Activated naive CD4-positive, alpha-beta T cell treated with anti-CD3 and anti-CD28 coated beads, Interleukin-2, amount 50 U/mL, for 72 hours (primary cell): ENCODE results near the gene GPNMB. TPM values are rescaled to one million over a fixed set of nuclear protein-coding genes. Genes with fewer than 3 reads are reported as not detected.
"Not testable (repeated sequence)": the region's sequence is repeated elsewhere in the genome, so short reads cannot be mapped to it uniquely, and the experiment has no call there.

Source experiments
- ATAC-seq, 2 donors: fragments of 150-1000 bp; cut with Tn5 transposase; 2 replicates each; pipeline ENCODE4 v1.10.0; 2021; ENCODE audit warnings: mild to moderate bottlenecking in 2 of 2, moderate library complexity in 2 of 2
- DNase-seq, 2 donors: peaks; one replicate each; pipeline ENCODE4 v3.0.0; 2021 to 2022; ENCODE audit warnings: low spot score in 2 of 2
- H3K27ac Mint-ChIP-seq, 2 donors: one replicate each; pipeline ENCODE4 v1.8.0; 2022; ENCODE audit warnings: mild to moderate bottlenecking in 2 of 2, mixed read lengths in 2 of 2
- H3K36me3 Mint-ChIP-seq, 2 donors: one replicate each; pipeline ENCODE4 v1.8.0; 2022; ENCODE audit warnings: mixed read lengths in 2 of 2
- H3K9me3 Mint-ChIP-seq, 2 donors: one replicate each; pipeline ENCODE4 v1.8.0; 2022; ENCODE audit warnings: mixed read lengths in 2 of 2
- total RNA-seq, 2 donors: library from RNA; stranded (reverse); gene quantifications; one replicate each; pipeline ENCODE4 v1.2.3, GENCODE V29; 2022

Gene GPNMB
- total RNA-seq, result 1 to 10 TPM; 1.8 to 2.4 TPM

GRCh38 chr7:23246555-23246954, at the start of gene GPNMB:
TSS of gene GPNMB (plus strand) at chr7:23246775. CDS start at chr7:23246858, 83 bp downstream.
- DNase-seq, result no peak
- H3K9me3 Mint-ChIP-seq, result peaks cover under 1 to 1% of the 10 kb centered on the region in 2 donors
- no peak within 1 kb of the TSS for H3K27ac Mint-ChIP-seq
- ATAC-seq, result no peak
- peaks cover 5 to 15% of the 10 kb centered on the region in 2 donors for H3K36me3 Mint-ChIP-seq

- ATAC-seq, H3K9me3 Mint-ChIP-seq, DNase-seq: not testable (repeated sequence)
- Mint-ChIP-seq H3K36me3 (peaks cover 6 to 22% of the 10 kb centered on the region in 2 donors), H3K27ac (peak overlapping the region in 1 of 2 donors; percentile 0)
These were observed 48.8 kb upstream of the GPNMB start for GRCh38 chr7:23197745-23198144.

GRCh38 chr7:23200331-23200730, 46.2 kb upstream of the GPNMB start:
- Mint-ChIP-seq H3K36me3 (peaks cover 12 to 30% of the 10 kb centered on the region in 2 donors), H3K9me3 (no peaks in the 10 kb centered on the region), H3K27ac (no peak overlapping the region)
- DNase-seq (no peak), ATAC-seq (no peak)

GRCh38 chr7:23204241-23204640, 42.3 kb upstream of the GPNMB start:
- no peaks in the 10 kb centered on the region for H3K9me3 Mint-ChIP-seq
- DNase-seq, result no peak
- no peak for ATAC-seq
- peaks cover 17 to 29% of the 10 kb centered on the region in 2 donors for H3K36me3 Mint-ChIP-seq
- no peak overlapping the region for H3K27ac Mint-ChIP-seq

GRCh38 chr7:23205577-23205908, 41.0 kb upstream of the GPNMB start:
- peaks cover 11 to 20% of the 10 kb centered on the region in 2 donors for H3K36me3 Mint-ChIP-seq
- no peak for ATAC-seq
- no peaks in the 10 kb centered on the region for H3K9me3 Mint-ChIP-seq
- no peak for DNase-seq
- H3K27ac Mint-ChIP-seq, result no peak overlapping the region

- peak in 1 of 2 donors; percentile 17 for DNase-seq
- peak overlapping the region in 1 of 2 donors; percentile 11 for H3K27ac Mint-ChIP-seq
These were observed 40.4 kb upstream of the GPNMB start for GRCh38 chr7:23205909-23206767.

GRCh38 chr7:23207021-23207420, 39.6 kb upstream of the GPNMB start:
- ATAC-seq (no peak), DNase-seq (no peak)
- Mint-ChIP-seq H3K9me3 (no peaks in the 10 kb centered on the region), H3K27ac (peak overlapping the region in 1 of 2 donors; percentile 11), H3K36me3 (peaks cover 11 to 20% of the 10 kb centered on the region in 2 donors)

More at GRCh38 chr7:23205909-23206767, 40.4 kb upstream of the GPNMB start:
- Mint-ChIP-seq H3K9me3 (no peaks in the 10 kb centered on the region), H3K36me3 (peaks cover 11 to 20% of the 10 kb centered on the region in 2 donors)
- peak; percentile 45 to 80 for ATAC-seq

- ATAC-seq (no peak), DNase-seq (no peak)
- no peaks in the 10 kb centered on the region for H3K9me3 Mint-ChIP-seq
- H3K36me3 Mint-ChIP-seq, result peaks cover 11 to 20% of the 10 kb centered on the region in 2 donors
- H3K27ac Mint-ChIP-seq, result no peak overlapping the region
These were observed 38.7 kb upstream of the GPNMB start for GRCh38 chr7:23207884-23208283.

- no peak for ATAC-seq
- Mint-ChIP-seq H3K9me3 (no peaks in the 10 kb centered on the region), H3K36me3 (peaks cover 7 to 20% of the 10 kb centered on the region in 2 donors), H3K27ac (no peak overlapping the region)
- DNase-seq, result no peak
These were observed 38.3 kb upstream of the GPNMB start for GRCh38 chr7:23208316-23208715.

GRCh38 chr7:23210506-23210905, 36.1 kb upstream of the GPNMB start:
- no peak for DNase-seq
- no peaks in the 10 kb centered on the region for H3K9me3 Mint-ChIP-seq
- H3K27ac Mint-ChIP-seq, result no peak overlapping the region
- peaks cover 2 to 7% of the 10 kb centered on the region in 2 donors for H3K36me3 Mint-ChIP-seq
- ATAC-seq, result no peak

- no peak overlapping the region for H3K27ac Mint-ChIP-seq
- no peak for DNase-seq
- H3K36me3 Mint-ChIP-seq, result peaks cover 0 to 3% of the 10 kb centered on the region in 2 donors
- no peaks in the 10 kb centered on the region for H3K9me3 Mint-ChIP-seq
- no peak for ATAC-seq
These were observed 35.0 kb upstream of the GPNMB start for GRCh38 chr7:23211589-23211988.

- ATAC-seq, result no peak
- no peak for DNase-seq
- H3K9me3 Mint-ChIP-seq, result no peaks in the 10 kb centered on the region
- H3K36me3 Mint-ChIP-seq, result no peaks in the 10 kb centered on the region
- no peak overlapping the region for H3K27ac Mint-ChIP-seq
These were observed 34.2 kb upstream of the GPNMB start for GRCh38 chr7:23212395-23212794.

GRCh38 chr7:23212841-23213240, 33.7 kb upstream of the GPNMB start:
- no peaks in the 10 kb centered on the region for H3K9me3 Mint-ChIP-seq
- no peaks in the 10 kb centered on the region for H3K36me3 Mint-ChIP-seq
- no peak for ATAC-seq
- no peak overlapping the region for H3K27ac Mint-ChIP-seq
- no peak for DNase-seq

- Mint-ChIP-seq H3K9me3 (no peaks in the 10 kb centered on the region), H3K36me3 (no peaks in the 10 kb centered on the region), H3K27ac (no peak overlapping the region)
- DNase-seq, result no peak
- no peak for ATAC-seq
These were observed 32.8 kb upstream of the GPNMB start for GRCh38 chr7:23213755-23214154.

- ATAC-seq (no peak), DNase-seq (no peak)
These were observed 32.2 kb upstream of the GPNMB start for GRCh38 chr7:23214423-23214822.

GRCh38 chr7:23214938-23215337, 31.6 kb upstream of the GPNMB start:
- ATAC-seq (no peak), DNase-seq (no peak)
- H3K9me3 Mint-ChIP-seq, result no peaks in the 10 kb centered on the region

More at GRCh38 chr7:23214423-23214822, 32.2 kb upstream of the GPNMB start:
- H3K9me3 Mint-ChIP-seq, result no peaks in the 10 kb centered on the region
- H3K27ac Mint-ChIP-seq, result no peak overlapping the region
- no peaks in the 10 kb centered on the region for H3K36me3 Mint-ChIP-seq

GRCh38 chr7:23216021-23216420, 30.6 kb upstream of the GPNMB start:
- H3K27ac Mint-ChIP-seq, result no peak overlapping the region
- ATAC-seq (no peak), DNase-seq (no peak)
- no peaks in the 10 kb centered on the region for H3K36me3 Mint-ChIP-seq
- H3K9me3 Mint-ChIP-seq, result no peaks in the 10 kb centered on the region

More at GRCh38 chr7:23214938-23215337, 31.6 kb upstream of the GPNMB start:
- Mint-ChIP-seq H3K36me3 (no peaks in the 10 kb centered on the region), H3K27ac (no peak overlapping the region)

GRCh38 chr7:23218196-23218595, 28.4 kb upstream of the GPNMB start:
- Mint-ChIP-seq H3K9me3 (no peaks in the 10 kb centered on the region), H3K27ac (no peak overlapping the region)

More at GRCh38 chr7:23218196-23218595, 28.4 kb upstream of the GPNMB start:
- DNase-seq, result no peak
- no peak for ATAC-seq
- no peaks in the 10 kb centered on the region for H3K36me3 Mint-ChIP-seq
